Measurements from ENCODE around the gene TMEM132E.

Gene TMEM132E

GRCh38 chr17:34623856-34624766, 44.7 kb downstream of the TMEM132E start:
- TF ChIP-seq FOXK2 (IDR thresholded peaks at IDR 0.05) (no peak), NFRKB (IDR thresholded peaks at IDR 0.05) (no peak), SP1 (IDR thresholded peaks at IDR 0.05) (no peak), FOXM1 (IDR thresholded peaks at IDR 0.05; ENCODE audit: borderline replicate concordance) (no peak), BHLHE40 (IDR thresholded peaks at IDR 0.05; ENCODE audit: borderline replicate concordance) (no peak), TARDBP (IDR thresholded peaks at IDR 0.05) (no peak), ELF4 (IDR thresholded peaks at IDR 0.05) (no peak), ZNF384 (IDR thresholded peaks at IDR 0.05) (no peak), HDGF (IDR thresholded peaks at IDR 0.05; ENCODE audit: borderline replicate concordance) (no peak), L3MBTL2 (conservative IDR thresholded peaks at IDR 0.05) (no peak), FOXA1 (IDR thresholded peaks at IDR 0.05) (no peak), ARNT (IDR thresholded peaks at IDR 0.05) (no peak), CTBP1 (IDR thresholded peaks at IDR 0.05; ENCODE audit: borderline replicate concordance) (no peak), PKNOX1 (IDR thresholded peaks at IDR 0.05) (no peak), LEF1 (IDR thresholded peaks at IDR 0.05; ENCODE audit: borderline replicate concordance) (no peak)
- DNase-seq (ENCODE audit: extremely low spot score) = no peak
- CTCF ChIA-PET = no interaction called here
- POLR2A ChIA-PET = no interaction called here

- DNase-seq (ENCODE audit: extremely low spot score) = no peak
- TF ChIP-seq FOXA1 (IDR thresholded peaks at IDR 0.05) = no peak
- TF ChIP-seq NFRKB (IDR thresholded peaks at IDR 0.05) = no peak
- TF ChIP-seq SP1 (IDR thresholded peaks at IDR 0.05) = no peak
- no peak for TF ChIP-seq CTBP1 (IDR thresholded peaks at IDR 0.05; ENCODE audit: borderline replicate concordance)
- TF ChIP-seq ARNT (IDR thresholded peaks at IDR 0.05) = no peak
- TF ChIP-seq BHLHE40 (IDR thresholded peaks at IDR 0.05; ENCODE audit: borderline replicate concordance) = no peak
- TF ChIP-seq FOXM1 (IDR thresholded peaks at IDR 0.05; ENCODE audit: borderline replicate concordance) = no peak
- no peak for TF ChIP-seq LEF1 (IDR thresholded peaks at IDR 0.05; ENCODE audit: borderline replicate concordance)
- TF ChIP-seq ZNF384 (IDR thresholded peaks at IDR 0.05) = no peak
- TF ChIP-seq PKNOX1 (IDR thresholded peaks at IDR 0.05) = no peak
- CTCF ChIA-PET = no interaction called here
- POLR2A ChIA-PET = no interaction called here
Measured at GRCh38 chr17:34624767-34625383, 45.5 kb downstream of the TMEM132E start.

GRCh38 chr17:34626121-34626681, 46.8 kb downstream of the TMEM132E start:
- DNase-seq (ENCODE audit: extremely low spot score) = no peak
- ChIA-PET POLR2A (interaction anchor here (1.6 kb wide), 1 partner anchor 46 kb away, joined by 3 read pairs; no protein-coding TSS in a partner anchor), CTCF (no interaction called here)

GRCh38 chr17:34628879-34629278, 49.5 kb downstream of the TMEM132E start:
- no peak for TF ChIP-seq TARDBP (IDR thresholded peaks at IDR 0.05)
- TF ChIP-seq FOXA1 (IDR thresholded peaks at IDR 0.05) = no peak
- no peak for TF ChIP-seq ZNF384 (IDR thresholded peaks at IDR 0.05)
- no peak for TF ChIP-seq FOXK2 (IDR thresholded peaks at IDR 0.05)
- TF ChIP-seq FOXM1 (IDR thresholded peaks at IDR 0.05; ENCODE audit: borderline replicate concordance) = no peak
- TF ChIP-seq BHLHE40 (IDR thresholded peaks at IDR 0.05; ENCODE audit: borderline replicate concordance) = no peak
- TF ChIP-seq L3MBTL2 (conservative IDR thresholded peaks at IDR 0.05) = no peak
- TF ChIP-seq ARNT (IDR thresholded peaks at IDR 0.05) = no peak
- no peak for TF ChIP-seq SUZ12 (IDR thresholded peaks at IDR 0.05)
- TF ChIP-seq LEF1 (IDR thresholded peaks at IDR 0.05; ENCODE audit: borderline replicate concordance) = no peak
- TF ChIP-seq PKNOX1 (IDR thresholded peaks at IDR 0.05) = no peak
- no peak for TF ChIP-seq HDGF (IDR thresholded peaks at IDR 0.05; ENCODE audit: borderline replicate concordance)
- TF ChIP-seq SP1 (IDR thresholded peaks at IDR 0.05) = no peak
- TF ChIP-seq CTBP1 (IDR thresholded peaks at IDR 0.05; ENCODE audit: borderline replicate concordance) = no peak
- no peak for TF ChIP-seq NFRKB (IDR thresholded peaks at IDR 0.05)
- no peak for TF ChIP-seq ELF4 (IDR thresholded peaks at IDR 0.05)
- no peak for DNase-seq (ENCODE audit: extremely low spot score)
- ChIA-PET CTCF (interaction anchor here (1.3 kb wide), 1 partner anchor 9 kb away, joined by 5 read pairs; no protein-coding TSS in a partner anchor), POLR2A (no interaction called here)

More at GRCh38 chr17:34626121-34626681, 46.8 kb downstream of the TMEM132E start:
- TF ChIP-seq SP1 (IDR thresholded peaks at IDR 0.05) (no peak), CTBP1 (IDR thresholded peaks at IDR 0.05; ENCODE audit: borderline replicate concordance) (no peak), PKNOX1 (IDR thresholded peaks at IDR 0.05) (no peak), FOXM1 (IDR thresholded peaks at IDR 0.05; ENCODE audit: borderline replicate concordance) (no peak), NFRKB (IDR thresholded peaks at IDR 0.05) (no peak), ELF4 (IDR thresholded peaks at IDR 0.05) (no peak), SUZ12 (IDR thresholded peaks at IDR 0.05) (no peak), BHLHE40 (IDR thresholded peaks at IDR 0.05; ENCODE audit: borderline replicate concordance) (no peak), HDGF (IDR thresholded peaks at IDR 0.05; ENCODE audit: borderline replicate concordance) (no peak), ZNF384 (IDR thresholded peaks at IDR 0.05) (no peak), LEF1 (IDR thresholded peaks at IDR 0.05; ENCODE audit: borderline replicate concordance) (no peak), ARNT (IDR thresholded peaks at IDR 0.05) (no peak), L3MBTL2 (conservative IDR thresholded peaks at IDR 0.05) (no peak), FOXK2 (IDR thresholded peaks at IDR 0.05) (no peak), TARDBP (IDR thresholded peaks at IDR 0.05) (no peak)
